HG02623 (cell line): ENCODE data around the gene FXYD6.

ENCODE experiments used
- ATAC-seq: cut with Tn5 transposase; IDR thresholded peaks from one replicate; pipeline ENCODE4 v1.9.1; 2021; ENCODE audit warnings: moderate library complexity; ENCODE audit not compliant: unreplicated experiment

Gene FXYD6

DNA sequence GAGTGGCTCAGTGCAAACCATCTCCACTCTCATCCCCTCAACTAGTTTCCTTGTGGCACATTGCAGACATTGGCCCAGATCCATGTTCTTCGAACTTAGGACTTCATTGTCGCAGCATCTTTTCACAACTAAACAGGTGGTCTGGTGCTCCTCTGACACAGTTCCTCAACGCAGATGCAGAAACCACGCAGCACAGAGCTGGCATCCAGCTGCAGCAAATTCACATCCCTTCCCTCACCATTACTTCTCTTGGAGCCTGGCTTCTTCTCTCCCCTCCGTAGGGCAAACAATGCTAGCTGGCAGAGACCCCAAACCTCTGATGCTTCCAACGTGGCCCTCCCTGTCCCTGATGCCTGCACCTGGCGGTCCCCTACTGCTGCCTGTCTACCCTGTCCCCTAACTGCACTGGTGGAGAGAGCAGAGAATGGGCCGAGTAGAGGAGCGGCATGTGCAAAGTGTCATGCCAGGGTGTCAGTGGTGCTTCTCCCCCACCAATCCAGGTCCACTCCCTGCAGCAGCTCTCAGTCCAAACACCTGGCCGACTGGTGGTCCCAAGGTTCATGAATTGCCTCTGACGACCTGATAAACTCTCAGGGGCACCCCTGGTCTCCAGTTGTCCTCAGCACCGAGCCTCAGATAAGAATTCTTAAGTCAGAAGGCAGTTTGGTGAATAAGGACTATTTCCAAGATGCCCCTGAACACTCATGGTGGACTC is 34.6 kb upstream of the FXYD6 start:
- no peak for ATAC-seq

DNA sequence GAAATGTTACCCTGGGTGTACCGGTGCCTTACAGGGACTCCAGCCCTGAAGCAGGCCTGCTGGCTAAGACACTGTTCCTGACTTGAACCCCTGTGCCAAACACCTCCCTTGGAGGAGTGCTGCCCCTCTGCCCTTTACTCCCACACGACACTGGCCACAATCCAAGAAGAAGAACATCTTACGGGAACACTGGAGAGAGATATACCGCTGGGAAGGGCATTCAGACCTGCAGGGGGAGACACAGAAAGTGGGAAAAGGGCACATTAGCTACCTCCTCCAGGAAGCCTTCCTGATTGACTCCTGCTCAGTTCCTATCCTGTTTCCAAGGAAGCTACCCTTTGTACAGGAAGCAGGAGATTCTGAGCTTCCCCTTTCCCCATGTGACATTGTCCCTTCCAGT is 34.1 kb upstream of the FXYD6 start:
- no peak for ATAC-seq

DNA sequence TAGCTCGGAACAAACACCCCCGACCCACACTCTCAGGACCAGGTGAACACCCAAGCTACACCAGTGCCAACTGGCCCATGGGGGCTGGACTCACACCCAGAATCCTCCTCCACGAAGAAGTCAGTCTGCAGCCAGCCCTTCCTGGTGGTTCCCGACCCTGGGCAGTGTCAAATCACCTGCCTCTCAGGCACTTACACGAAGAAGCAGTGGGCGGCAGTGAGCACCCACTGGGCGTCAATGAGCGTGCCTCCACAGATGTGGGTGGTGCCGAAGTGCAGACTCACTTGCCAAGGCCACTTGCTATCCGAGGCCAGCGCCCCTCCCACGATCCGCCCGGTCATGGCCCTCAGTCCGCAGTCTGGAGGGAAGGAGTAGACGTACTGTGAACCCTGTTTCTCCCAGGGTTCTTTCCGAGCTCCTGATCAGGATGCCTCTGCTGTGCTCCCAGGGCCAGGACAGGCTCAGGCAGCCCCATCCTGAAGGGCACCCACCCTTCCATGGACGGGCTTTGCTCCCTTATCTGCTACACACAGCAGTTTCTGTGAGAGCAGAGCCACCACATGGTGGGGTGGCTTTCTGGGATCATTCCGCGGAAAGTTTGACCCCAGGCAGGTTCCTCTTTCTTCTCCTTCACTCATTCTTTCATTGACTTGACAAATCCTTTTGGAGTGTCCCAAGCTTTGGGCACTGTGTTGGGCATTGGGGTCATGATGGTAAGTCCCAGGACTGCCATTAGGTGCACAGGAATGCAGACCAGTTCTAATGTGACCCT is 33.3 kb upstream of the FXYD6 start:
- ATAC-seq, result no peak

DNA sequence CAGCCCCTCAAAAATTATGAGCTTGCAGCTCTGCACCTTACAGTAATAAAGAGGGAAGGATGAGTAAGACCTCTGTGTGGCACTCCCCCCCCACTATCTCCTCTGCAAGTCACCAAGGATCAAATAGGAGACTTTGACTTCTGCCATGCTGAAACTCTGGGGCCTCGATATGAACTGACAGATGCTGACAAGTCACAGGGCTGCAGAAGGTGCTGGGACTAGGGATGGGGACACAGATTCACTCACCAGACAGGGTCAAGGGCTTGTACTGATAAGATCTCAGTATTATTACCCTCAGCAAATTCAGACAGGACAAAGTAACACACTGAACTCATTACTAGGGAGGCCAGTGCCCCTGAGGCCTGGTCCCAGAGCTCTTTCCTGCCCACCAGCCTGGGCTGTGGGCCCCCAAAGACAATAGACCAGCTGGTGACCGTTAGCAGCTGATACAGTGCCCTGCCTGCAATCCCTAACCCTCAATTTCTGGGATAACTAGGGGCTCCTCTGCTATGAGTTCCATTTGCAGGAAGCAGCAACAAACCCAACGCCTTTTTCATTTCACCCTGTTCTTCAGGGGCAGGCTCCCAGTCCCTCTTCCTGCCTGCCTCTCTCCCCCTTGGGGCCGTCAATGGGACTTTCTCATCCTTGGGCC is 32.6 kb upstream of the FXYD6 start:
- no peak for ATAC-seq

DNA sequence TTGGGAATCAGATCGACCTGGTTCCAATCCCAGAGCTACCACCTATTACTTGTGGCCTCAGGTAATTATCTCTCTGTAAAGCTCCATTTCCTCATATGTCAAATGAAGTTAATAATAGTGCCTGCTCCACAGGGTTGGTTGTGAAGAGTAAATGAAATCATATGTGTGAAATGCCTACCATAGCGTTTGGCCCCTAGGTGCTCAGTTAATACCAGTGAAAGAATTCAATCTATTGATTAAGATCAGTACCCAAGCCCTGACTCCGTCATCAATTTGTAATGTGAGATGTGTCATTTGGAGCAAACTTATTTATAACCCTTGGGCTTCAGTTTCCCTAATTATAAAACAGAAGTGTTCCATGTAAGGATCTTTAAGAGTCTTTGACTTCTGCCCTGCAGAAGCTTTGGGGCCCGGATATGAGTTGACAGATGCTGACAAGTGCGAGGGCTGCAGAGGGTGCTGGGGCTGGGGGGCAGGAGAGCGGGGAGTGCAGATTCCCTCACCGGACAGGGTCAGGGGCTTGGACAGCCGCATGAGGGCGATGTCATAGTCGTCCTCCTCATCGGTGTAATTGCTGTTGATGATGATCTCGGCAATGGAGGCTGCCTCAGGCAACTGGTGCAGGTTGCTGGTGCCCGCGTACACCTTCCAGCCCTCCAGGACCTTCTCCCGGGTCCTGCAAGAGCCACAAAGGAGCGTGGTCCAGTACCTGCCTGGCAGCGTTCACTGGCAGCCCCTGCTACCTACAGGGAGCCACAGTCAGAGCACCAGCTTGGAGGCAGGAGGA is 31.8 kb upstream of the FXYD6 start:
- no peak for ATAC-seq

DNA sequence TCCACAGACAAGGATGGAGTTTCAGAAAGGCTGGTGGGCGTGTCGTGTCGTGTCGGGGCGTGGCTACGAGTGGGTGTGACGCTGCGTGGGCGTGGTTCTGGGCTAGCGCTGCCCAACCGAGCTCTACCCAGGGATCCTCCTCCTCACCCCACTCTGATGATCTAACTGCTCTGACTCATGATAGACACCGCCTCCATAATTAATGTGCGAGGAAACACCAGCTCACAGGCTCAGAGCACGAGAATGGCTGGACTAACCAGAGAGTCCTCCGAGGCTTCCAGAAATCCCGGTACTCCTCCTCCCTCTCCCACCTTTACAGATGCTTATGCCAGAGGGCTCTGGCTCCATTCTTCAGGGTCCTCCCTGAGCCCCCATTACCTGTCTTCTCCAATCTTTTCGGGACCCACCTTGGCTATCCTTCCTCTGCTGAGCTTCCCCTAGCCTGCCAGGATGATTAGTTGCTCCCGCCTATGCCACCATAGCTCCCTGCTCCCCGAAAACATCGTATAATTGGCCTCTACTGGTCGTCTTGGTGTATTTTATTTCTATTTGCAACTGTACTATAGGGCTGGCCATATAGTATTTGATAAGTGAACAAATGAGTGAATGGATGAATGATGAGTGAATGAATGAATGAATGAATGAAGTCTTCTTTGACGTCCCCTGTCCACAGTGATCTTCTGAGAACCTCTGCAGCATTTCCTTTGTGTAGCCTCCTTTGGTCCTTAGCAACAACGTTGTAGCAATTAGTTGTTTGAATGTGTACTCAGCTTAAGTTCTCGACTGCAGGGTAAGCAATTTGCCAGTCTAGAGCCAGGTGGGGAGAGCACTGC is 31.0 kb upstream of the FXYD6 start:
- no peak for ATAC-seq

DNA sequence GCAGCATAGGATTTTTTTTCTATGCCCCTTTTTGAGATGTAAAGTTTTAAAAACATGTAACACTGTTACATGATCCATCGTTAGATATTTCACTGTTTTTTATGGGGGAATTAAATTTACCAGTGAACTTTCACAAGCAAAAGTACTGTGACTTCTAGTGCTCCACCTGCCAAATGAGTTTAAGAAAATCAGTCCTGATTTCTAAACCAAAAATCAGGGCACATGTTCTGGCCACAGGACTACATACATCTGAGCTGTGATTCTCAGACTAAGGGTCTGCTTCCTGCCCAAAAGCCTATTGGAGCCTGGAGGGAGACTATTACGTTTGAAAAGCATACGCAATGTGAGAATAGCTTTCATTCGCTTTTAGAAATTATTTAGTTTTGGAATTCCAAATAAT is 30.3 kb upstream of the FXYD6 start:
- ATAC-seq, result no peak

DNA sequence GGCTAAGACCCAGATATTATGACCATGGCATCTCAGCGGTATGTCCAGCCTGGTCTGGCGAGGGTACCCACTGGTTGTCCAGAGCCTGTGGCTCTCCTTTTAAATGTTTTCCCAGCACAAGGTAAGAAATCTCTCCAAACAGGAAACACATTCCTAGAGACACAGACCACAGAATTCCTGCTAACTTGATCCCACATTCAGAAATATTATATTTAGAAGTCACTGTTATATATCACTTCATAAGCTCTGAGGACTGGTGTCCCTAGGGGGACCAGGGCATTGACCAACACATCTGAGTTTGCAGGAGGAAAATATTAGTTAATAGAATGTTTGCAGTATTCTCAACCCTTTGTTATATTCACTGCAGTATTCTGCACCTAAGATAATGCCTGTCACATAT is 29.7 kb upstream of the FXYD6 start:
- ATAC-seq, result no peak

DNA sequence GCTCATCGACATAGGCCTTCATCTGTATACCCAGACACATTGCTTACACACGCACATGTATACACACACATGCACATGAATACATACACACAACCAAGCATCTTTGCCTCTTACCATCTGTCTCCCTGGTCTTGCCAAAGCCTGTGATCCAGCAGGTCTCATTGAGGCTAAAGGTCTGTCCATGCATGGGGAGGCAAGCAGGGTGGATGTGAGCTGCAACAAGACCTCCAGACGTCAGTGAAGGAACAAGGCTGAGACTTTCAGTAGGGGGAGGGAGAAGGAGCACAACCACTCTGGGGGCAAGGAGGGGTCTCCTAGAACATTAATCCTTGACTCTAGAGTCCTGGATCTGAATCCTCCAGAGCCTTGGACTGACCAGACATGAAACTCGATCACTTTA is 29.1 kb upstream of the FXYD6 start:
- ATAC-seq, result no peak

DNA sequence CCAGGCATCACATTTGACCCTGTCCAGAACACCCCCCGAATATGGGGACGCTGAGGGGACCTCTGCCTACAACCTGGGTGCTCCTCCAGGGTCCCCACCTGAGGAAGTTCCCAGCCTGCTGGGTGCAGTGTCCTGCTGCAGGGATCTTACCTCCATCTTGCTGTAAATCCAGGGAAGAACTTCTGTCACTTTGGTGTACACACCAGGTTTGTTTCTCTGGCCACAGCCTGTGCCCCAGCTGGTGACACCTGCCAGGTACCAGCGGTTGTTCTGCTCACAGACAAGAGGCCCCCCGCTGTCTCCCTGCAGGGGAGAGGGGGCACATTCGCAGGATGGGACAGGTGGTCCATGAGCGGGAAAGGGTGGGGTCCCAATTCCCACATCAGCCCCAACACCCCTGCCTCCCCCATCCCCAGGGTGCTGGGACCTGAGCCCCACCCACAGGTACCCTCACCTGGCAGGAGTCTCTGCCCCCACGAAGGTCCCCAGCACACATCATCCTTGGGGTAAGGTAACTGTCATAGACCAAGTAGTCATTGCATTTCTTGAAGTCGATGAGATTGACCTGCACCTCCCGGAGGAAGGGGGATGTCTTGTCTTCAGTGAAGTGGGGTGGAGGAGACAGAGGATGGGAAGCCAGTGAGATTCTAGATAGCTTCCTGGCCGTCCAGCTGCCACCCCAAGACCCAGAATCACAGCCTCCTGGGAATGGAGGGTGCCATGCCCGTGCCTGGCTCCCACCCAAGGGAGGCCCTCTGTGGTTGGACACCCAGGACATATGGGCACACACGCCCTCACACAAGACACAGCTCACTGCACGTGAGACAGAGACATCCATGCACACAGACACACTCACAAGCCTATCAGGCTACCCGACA is 27.3 kb upstream of the FXYD6 start:
- no peak for ATAC-seq

DNA sequence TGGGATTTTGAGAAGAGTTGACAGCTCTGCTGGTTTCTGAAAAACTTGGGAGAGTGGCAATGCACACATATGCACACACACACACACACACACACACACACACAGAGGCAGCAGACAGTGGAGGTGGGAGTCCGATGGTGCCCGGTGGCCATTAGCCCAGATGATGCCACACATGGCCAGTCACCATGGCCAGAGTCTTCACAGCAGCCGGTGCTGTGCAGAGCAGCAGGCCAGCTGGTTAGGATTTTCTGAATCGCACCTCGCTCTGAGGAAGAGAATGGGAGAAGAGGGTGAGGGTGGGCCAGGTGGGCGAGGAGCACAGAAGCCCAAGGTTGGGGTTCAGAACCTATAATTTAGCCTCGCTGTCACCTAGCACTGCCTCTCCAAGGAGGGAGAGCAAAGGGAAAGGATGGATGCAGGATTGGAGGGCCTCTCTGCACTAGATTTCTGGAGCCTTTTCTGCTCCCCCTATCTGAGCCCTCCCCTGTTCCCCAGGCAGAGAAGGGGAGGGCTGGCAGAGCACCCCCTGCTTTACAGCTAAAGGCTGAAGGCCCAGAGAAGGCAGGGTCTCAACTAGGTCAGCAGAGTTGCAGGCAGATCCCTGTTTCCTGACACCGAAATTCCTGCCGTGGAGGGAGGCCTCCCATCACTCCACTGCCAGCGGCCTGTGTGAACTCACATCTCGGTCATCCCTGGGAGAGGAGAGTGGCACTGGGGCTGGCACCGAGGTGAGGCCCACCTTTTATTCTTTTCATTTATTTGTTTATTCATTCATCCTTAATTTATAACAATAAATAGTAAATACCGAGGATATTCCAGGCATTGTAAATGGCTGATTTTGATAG is 25.8 kb upstream of the FXYD6 start:
- no peak for ATAC-seq

DNA sequence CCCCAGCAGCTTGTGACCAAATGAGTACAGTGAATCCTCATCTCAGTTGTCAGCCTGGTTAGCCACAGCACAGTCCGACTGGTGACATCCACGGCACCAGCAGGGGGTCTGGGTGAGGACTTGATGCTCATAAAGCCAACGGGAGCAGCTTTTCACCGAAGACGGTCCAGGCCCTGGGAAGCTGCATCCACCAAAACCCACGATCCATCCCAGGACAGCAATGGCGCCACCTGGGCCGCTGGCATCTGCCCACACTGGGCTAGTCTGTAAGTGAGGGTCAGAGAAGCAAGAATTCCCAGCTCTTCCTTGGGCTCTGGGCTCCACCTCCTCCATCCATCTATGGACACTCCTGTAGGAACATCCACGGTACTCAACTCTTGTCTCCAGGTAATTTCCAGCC is 25.1 kb upstream of the FXYD6 start:
- ATAC-seq, result no peak

DNA sequence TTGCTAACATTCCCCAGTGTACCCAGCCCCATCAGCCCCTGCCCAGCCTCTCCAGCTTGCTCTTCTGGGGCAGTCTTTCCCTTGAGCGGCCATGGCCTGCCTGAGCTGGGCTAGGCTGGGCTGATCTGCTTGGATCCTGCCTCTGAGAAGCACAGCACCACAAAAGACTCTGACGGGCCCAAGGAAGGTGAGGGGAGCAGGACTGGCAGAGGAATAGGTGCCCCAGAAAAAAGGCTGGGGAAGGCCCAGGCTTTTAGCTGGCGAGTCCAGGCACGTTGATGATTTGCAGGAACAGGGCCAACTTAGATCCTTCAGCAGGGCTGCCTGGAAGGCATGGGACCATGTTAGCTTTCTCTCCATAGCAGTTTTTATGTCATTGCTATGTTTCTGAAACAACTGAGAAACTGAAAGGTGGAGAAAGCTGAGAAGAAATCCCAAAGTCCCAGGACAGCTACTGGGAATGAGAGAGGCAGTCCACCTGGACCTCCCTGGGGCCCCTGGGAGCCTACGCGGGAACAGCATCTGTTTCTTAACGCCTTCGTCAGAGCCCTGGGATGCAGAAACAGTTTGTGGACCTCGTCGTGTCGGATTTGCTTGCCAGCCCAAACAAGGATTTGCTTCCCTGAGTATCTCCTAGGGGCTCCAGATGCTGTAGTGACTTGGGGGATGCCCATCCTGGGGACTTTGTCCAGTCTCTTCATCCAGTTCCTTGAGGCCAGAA is 24.4 kb upstream of the FXYD6 start:
- ATAC-seq, result no peak

DNA sequence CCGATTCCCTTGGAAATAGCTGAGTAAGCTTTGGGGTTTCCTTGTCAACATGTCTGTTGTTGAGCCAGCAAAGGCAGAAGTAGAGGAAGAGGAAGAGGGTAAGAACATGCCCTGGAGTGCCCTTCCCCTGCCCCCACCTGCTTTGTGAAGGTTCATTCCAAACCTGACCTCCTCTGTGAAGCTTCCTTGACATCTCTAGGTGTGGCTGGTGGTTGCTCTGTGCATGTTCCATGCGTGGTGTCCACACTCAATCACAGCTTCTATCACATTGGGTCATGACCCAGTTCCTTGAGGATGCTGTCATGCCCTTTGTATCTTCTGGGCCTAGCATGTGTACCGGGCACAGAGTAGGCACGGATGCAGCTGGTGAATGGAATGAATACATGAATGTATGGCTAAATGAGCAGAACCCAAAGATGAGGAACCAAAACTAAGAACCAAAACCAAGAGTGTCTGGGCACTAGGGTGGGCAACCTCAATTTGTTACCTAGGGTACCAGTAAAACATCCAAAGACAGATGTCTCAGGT is 23.7 kb upstream of the FXYD6 start:
- no peak for ATAC-seq

DNA sequence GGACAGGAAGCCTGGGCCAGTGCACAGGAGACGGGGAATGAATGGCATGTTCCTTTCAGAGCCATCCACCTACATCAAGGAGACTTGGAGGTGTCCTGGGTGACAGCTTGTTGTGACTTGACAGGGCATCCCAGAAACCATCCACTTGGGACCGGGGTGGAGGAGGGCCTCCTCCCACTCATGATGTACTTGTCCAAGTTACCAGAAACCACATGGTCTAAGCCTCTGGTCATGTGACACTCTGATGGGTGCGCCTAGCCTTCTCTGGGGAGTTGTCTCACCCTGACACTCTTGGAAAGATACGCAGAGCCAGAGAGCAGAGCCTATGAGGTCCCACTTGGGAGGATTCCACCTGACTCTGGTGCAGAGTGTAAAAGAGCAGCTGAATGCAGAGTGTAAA is 21.6 kb upstream of the FXYD6 start:
- ATAC-seq, result no peak

DNA sequence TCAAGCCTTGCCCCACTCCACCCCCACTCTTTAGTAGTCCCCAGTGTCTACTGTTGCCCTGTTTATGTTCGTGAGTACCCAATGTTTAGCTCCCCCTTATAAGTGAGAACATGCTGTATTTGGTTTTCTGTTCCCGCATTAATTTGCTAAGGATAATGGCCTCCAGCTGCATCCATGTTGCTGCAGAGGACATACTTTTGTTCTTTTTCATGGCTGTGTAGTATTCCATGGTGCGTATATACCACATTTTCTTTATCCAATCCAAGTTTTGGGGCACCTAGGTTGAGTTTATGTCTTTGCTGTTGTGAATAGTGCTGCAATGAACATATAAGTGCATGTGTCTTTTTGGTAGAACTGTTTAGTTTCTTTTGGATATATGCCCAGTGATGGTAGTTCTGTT is 16.2 kb upstream of the FXYD6 start:
- no peak for ATAC-seq

DNA sequence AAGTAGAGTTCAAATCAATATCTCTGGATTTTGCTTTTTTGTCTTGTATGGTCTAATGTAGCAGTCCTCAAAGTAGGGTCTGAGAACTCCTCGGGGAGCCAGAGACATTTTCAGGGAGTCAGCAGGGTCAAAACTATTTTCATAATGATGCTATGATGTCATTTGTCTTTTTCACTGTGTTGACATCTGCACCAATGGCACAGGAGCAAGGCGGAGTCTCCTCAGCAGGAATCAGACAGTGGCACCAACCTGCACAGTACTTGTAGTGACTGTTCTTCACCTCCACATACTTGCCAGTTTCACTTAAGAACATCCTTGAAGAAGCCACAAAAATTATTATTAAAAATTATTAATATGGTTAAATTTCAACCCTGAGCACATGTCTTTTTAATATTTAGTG is 14.9 kb upstream of the FXYD6 start:
- no peak for ATAC-seq

DNA sequence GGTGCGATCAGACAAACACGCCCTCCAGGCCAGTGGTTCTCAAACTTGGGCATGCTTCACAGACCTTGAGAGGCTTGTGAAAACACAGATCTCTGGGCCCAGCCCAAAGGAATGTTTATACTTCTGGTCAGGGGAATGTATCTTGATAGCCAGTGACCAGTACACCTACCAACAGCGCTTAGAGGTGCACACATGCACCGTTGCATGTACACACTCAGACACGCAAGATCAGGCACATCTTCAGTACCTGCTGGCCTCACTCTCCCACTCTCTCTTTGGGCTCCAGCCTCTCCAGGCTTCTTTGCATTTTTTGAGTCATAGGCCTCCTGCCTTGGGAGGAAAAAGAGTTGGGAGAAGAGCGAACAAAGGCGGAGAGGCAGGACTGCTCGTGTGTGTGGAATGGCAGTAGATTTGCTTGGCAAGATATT is 11.7 kb upstream of the FXYD6 start:
- no peak for ATAC-seq
